Measurements from ENCODE around the gene UPK3B. TPM values are rescaled to one million over a fixed set of nuclear protein-coding genes. Genes with fewer than 3 reads are reported as not detected.
"Not testable (repeated sequence)": the region's sequence is repeated elsewhere in the genome, so short reads cannot be mapped to it uniquely, and the experiment has no call there.

The UPK3B gene
- 1 to 10 TPM in 3 of 4 donors, not detected in 1; 1.4 to 5.2 (median 3.3) TPM for total RNA-seq

- no peak within 1 kb of the TSS for H3K27ac ChIP-seq
- no peak for DNase-seq
- TF ChIP-seq CTCF (IDR thresholded peaks at IDR 0.05) (no peak), POLR2A (IDR thresholded peaks at IDR 0.05) (no peak)
Observed at GRCh38 chr7:76509931-76510877, at the start of gene UPK3B. TSS of gene UPK3B (plus strand) at chr7:76510552. CDS start at chr7:76510653, 101 bp downstream.

GRCh38 chr7:76460767-76461166 is 49.6 kb upstream of the UPK3B start:
- not testable (repeated sequence) for DNase-seq, H3K36me3 ChIP-seq, H3K27ac ChIP-seq, H3K9me3 ChIP-seq, H3K4me3 ChIP-seq, H3K27me3 ChIP-seq
- peaks cover 0 to 12% (median 0%) of the 10 kb centered on the region in 4 donors for H3K4me1 ChIP-seq

More at GRCh38 chr7:76509931-76510877, at the start of gene UPK3B:
- H3K9me3 ChIP-seq: no peaks in the 10 kb centered on the region
- peaks cover 0 to 11% (median 0%) of the 10 kb centered on the region in 3 donors for H3K36me3 ChIP-seq
- H3K27me3 ChIP-seq: no peaks in the 10 kb centered on the region
- no peak within 1 kb of the TSS for H3K4me3 ChIP-seq
- peaks cover 0 to 6% (median 1%) of the 10 kb centered on the region in 4 donors for H3K4me1 ChIP-seq

GRCh38 chr7:76461464-76462101 is 48.8 kb upstream of the UPK3B start, which contains the start of gene DTX2:
TSS of gene DTX2 (plus strand) at chr7:76461709. CDS start at chr7:76480510, 18,801 bp downstream.
- Histone ChIP-seq H3K4me3 (peak within 1 kb of the TSS; percentile 51 to 68 (median 62)), H3K27ac (peak within 1 kb of the TSS; percentile 74 to 81 (median 78)), H3K4me1 (peaks cover 0 to 14% (median 0%) of the 10 kb centered on the region in 4 donors)
- not testable (repeated sequence) for H3K36me3 ChIP-seq, H3K9me3 ChIP-seq, H3K27me3 ChIP-seq
- DNase-seq: peak in 1 of 3 donors; percentile 62

GRCh38 chr7:76462271-76462882 is 48.0 kb upstream of the UPK3B start:
- H3K27me3 ChIP-seq, H3K9me3 ChIP-seq, H3K4me3 ChIP-seq, H3K36me3 ChIP-seq, DNase-seq, H3K27ac ChIP-seq: not testable (repeated sequence)
- H3K4me1 ChIP-seq: peaks cover 0 to 19% (median 0%) of the 10 kb centered on the region in 4 donors

- peaks cover 0 to 23% (median 0%) of the 10 kb centered on the region in 4 donors for H3K4me1 ChIP-seq
- H3K27ac ChIP-seq, DNase-seq, H3K4me3 ChIP-seq, H3K36me3 ChIP-seq, H3K27me3 ChIP-seq, H3K9me3 ChIP-seq: not testable (repeated sequence)
Observed at GRCh38 chr7:76464959-76465358, 45.4 kb upstream of the UPK3B start.

GRCh38 chr7:76465950-76466349 is 44.4 kb upstream of the UPK3B start:
- DNase-seq, H3K9me3 ChIP-seq, H3K27me3 ChIP-seq, H3K27ac ChIP-seq, H3K4me3 ChIP-seq, H3K36me3 ChIP-seq: not testable (repeated sequence)
- peaks cover 0 to 23% (median 0%) of the 10 kb centered on the region in 4 donors for H3K4me1 ChIP-seq

GRCh38 chr7:76467743-76468404 is 42.5 kb upstream of the UPK3B start:
- H3K4me3 ChIP-seq, H3K36me3 ChIP-seq, H3K9me3 ChIP-seq, H3K27me3 ChIP-seq: not testable (repeated sequence)
- Histone ChIP-seq H3K27ac (peak overlapping the region in 3 of 4 donors; percentile 21 to 79 (median 78)), H3K4me1 (peaks cover 0 to 23% (median 0%) of the 10 kb centered on the region in 4 donors)
- DNase-seq: peak in 2 of 3 donors; percentile 90 to 93

- H3K9me3 ChIP-seq, H3K4me3 ChIP-seq, H3K4me1 ChIP-seq, H3K36me3 ChIP-seq, H3K27me3 ChIP-seq, H3K27ac ChIP-seq: not testable (repeated sequence)
- DNase-seq: peak in 1 of 3 donors; percentile 13
Observed at GRCh38 chr7:76471556-76472221, 38.7 kb upstream of the UPK3B start.

GRCh38 chr7:76473097-76473496 is 37.3 kb upstream of the UPK3B start:
- H3K4me1 ChIP-seq, DNase-seq, H3K9me3 ChIP-seq, H3K27me3 ChIP-seq, H3K4me3 ChIP-seq, H3K36me3 ChIP-seq, H3K27ac ChIP-seq: not testable (repeated sequence)

- H3K4me1 ChIP-seq, DNase-seq, H3K27me3 ChIP-seq, H3K27ac ChIP-seq, H3K9me3 ChIP-seq, H3K4me3 ChIP-seq, H3K36me3 ChIP-seq: not testable (repeated sequence)
Observed at GRCh38 chr7:76476280-76476679, 34.1 kb upstream of the UPK3B start.

GRCh38 chr7:76476742-76477474 is 33.4 kb upstream of the UPK3B start:
- not testable (repeated sequence) for H3K27me3 ChIP-seq, H3K4me1 ChIP-seq, H3K4me3 ChIP-seq

GRCh38 chr7:76479628-76480027 is 30.7 kb upstream of the UPK3B start:
- not testable (repeated sequence) for H3K9me3 ChIP-seq, H3K4me3 ChIP-seq, H3K27me3 ChIP-seq, DNase-seq, H3K4me1 ChIP-seq, H3K27ac ChIP-seq
- peaks cover 0 to 13% (median 0%) of the 10 kb centered on the region in 3 donors for H3K36me3 ChIP-seq

More at GRCh38 chr7:76476742-76477474, 33.4 kb upstream of the UPK3B start:
- DNase-seq, H3K9me3 ChIP-seq, H3K27ac ChIP-seq, H3K36me3 ChIP-seq: not testable (repeated sequence)

All from Peyer's patch (tissue), 4 donors.